ENCODE data around the gene OLFML2A.

Gene OLFML2A

GRCh38 chr9:124800306-124801259, 23.6 kb downstream of the OLFML2A start:
- DNase-seq, result peak in 1 of 2 donors; percentile 53

- no peak for DNase-seq
These were observed 24.4 kb downstream of the OLFML2A start for GRCh38 chr9:124801356-124801755.

- DNase-seq, result no peak
These were observed 25.5 kb downstream of the OLFML2A start for GRCh38 chr9:124802426-124802825.

- DNase-seq, result no peak
These were observed 27.0 kb downstream of the OLFML2A start for GRCh38 chr9:124803911-124804310.

- DNase-seq, result no peak
These were observed 28.3 kb downstream of the OLFML2A start for GRCh38 chr9:124805186-124805585.

GRCh38 chr9:124808246-124808956, 31.5 kb downstream of the OLFML2A start:
- no peak for DNase-seq

- no peak for DNase-seq
These were observed 32.3 kb downstream of the OLFML2A start for GRCh38 chr9:124809211-124809610.

- DNase-seq, result no peak
These were observed 33.0 kb downstream of the OLFML2A start for GRCh38 chr9:124809741-124810500.

GRCh38 chr9:124810663-124811355, 33.9 kb downstream of the OLFML2A start:
- no peak for DNase-seq

GRCh38 chr9:124812441-124812876, 35.5 kb downstream of the OLFML2A start:
- DNase-seq, result peak in 1 of 2 donors; percentile 14

GRCh38 chr9:124813041-124813440, 36.1 kb downstream of the OLFML2A start:
- DNase-seq, result no peak

GRCh38 chr9:124813501-124814163, 36.7 kb downstream of the OLFML2A start:
- no peak for DNase-seq

- no peak for DNase-seq
These were observed 37.2 kb downstream of the OLFML2A start for GRCh38 chr9:124814164-124814535.

- DNase-seq, result no peak
These were observed 38.7 kb downstream of the OLFML2A start for GRCh38 chr9:124815601-124816000.

GRCh38 chr9:124818431-124819281, 41.7 kb downstream of the OLFML2A start:
- no peak for DNase-seq

GRCh38 chr9:124820698-124821623, 44.0 kb downstream of the OLFML2A start:
- DNase-seq, result no peak

GRCh38 chr9:124828489-124829333, 51.8 kb downstream of the OLFML2A start:
- no peak for DNase-seq

GRCh38 chr9:124829334-124829669, 52.4 kb downstream of the OLFML2A start:
- no peak for DNase-seq

GRCh38 chr9:124830593-124830992, 53.7 kb downstream of the OLFML2A start:
- no peak for DNase-seq

All from bone marrow (tissue), 2 donors.